Measurements from ENCODE around the gene MUC4. TPM values are rescaled to one million over a fixed set of nuclear protein-coding genes. Genes with fewer than 3 reads are reported as not detected.
"Not testable (repeated sequence)": the region's sequence is repeated elsewhere in the genome, so short reads cannot be mapped to it uniquely, and the experiment has no call there.

Gene MUC4
- total RNA-seq, 1 donor from 2014 or later = 1.1 TPM

DNA sequence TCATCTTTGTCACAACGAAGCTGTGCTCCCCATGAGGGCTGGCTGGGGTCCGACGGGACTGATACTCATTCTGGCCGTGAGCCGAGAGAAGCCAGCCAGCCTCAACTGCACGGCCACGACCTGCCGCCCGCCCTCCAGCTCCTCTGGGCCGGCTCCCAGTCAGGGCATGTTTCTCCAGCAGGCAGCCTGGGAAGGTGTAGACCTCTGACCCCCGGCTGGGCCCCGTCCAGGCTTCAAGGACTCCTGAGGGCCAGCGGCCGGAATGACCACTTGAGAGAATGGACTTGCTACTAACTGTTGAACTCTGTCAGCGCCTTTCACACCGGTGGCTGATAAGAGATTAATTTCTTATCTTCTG, 18.1 kb upstream of the MUC4 start:
- no peaks in the 10 kb centered on the region for H3K27me3 ChIP-seq
- no peaks in the 10 kb centered on the region for H3K9me3 ChIP-seq
- DNase-seq (peak; percentile 80), ATAC-seq (peak; percentile 74)
- no peak overlapping the region for H3K4me3 ChIP-seq
- no peaks in the 10 kb centered on the region for H3K4me1 ChIP-seq
- TF ChIP-seq, protein P1, sequence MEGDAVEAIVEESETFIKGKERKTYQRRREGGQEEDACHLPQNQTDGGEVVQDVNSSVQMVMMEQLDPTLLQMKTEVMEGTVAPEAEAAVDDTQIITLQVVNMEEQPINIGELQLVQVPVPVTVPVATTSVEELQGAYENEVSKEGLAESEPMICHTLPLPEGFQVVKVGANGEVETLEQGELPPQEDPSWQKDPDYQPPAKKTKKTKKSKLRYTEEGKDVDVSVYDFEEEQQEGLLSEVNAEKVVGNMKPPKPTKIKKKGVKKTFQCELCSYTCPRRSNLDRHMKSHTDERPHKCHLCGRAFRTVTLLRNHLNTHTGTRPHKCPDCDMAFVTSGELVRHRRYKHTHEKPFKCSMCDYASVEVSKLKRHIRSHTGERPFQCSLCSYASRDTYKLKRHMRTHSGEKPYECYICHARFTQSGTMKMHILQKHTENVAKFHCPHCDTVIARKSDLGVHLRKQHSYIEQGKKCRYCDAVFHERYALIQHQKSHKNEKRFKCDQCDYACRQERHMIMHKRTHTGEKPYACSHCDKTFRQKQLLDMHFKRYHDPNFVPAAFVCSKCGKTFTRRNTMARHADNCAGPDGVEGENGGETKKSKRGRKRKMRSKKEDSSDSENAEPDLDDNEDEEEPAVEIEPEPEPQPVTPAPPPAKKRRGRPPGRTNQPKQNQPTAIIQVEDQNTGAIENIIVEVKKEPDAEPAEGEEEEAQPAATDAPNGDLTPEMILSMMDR (IDR thresholded peaks at IDR 0.05) = no peak
- H3K36me3 ChIP-seq = no peaks in the 10 kb centered on the region
- intact Hi-C loops (cut with DNase I) = no loop called here
- H3K27ac ChIP-seq = no peak overlapping the region

DNA sequence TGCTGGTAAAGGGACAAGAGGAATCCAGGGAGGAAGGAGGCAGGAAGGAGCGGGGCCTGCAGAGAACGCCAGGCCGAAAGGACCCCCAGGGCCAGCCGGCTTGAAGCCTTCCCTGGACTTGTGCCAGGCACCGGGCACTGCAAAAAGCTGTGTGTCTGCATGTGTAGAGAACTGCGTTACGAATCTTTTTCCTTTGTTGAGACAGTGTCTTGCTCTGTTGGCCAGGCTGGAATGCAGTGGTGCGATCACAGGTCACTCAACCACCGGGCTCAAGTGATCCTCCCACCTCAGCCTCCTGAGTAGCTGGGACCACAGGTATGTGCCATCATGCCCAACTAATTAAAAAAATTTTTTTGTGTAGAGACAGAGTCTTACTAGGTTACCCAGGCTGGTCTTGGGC, 17.0 kb upstream of the MUC4 start:
- H3K27ac ChIP-seq = no peak overlapping the region
- intact Hi-C loops (cut with DNase I) = no loop called here
- H3K4me3 ChIP-seq = no peak overlapping the region
- DNase-seq (no peak), ATAC-seq (no peak)
- H3K4me1 ChIP-seq = no peaks in the 10 kb centered on the region
- no peaks in the 10 kb centered on the region for H3K36me3 ChIP-seq
- TF ChIP-seq, protein P1 (IDR thresholded peaks at IDR 0.05) = no peak
- H3K9me3 ChIP-seq = no peaks in the 10 kb centered on the region
- H3K27me3 ChIP-seq = no peaks in the 10 kb centered on the region

DNA sequence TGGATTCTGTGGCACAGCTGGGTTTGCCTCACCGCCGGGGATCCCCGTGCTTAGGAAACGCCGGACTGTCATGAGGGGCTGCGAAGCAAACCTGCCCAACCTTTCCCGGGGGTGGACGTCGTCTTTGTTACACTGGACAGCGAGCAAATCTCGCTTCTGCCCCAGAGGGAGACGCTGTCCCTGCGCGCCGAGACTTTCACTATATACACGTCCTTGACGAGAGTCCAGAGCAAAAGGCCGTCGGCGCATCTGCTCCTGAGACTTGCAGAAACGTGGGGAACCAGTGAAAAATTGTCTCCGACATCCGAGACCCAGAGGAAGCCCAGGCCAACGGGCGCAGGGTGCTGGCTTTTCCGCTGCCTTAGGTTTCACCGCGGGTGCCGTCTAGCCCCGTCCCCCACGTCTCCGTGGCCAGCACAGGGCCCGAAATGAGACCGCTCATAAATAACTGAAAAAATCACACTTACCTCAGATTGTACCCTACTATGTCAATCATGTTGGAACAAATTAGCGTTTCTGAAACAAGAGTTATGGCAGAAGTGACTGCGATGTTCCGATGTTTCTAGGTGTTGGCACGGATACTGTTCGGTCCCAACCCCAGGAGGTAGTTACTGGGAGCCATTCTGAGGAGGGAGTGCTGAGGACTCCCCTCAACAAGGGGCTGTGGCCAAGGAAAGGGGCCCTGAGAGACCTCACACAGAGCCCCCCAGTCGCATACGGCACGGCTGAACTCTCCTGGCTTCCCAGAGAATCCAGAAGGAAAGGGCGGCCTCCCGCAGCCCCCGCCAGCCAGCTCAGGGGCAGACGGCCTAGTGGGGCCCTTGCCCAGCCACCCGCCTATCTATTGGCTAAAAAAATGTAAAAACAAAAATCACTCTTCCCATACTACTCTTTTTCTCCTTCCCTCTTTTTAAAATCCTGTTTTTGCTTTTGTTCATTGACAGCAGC, 14.4 kb upstream of the MUC4 start:
- DNase-seq (no peak), ATAC-seq (no peak)
- TF ChIP-seq, protein P1 (IDR thresholded peaks at IDR 0.05) = no peak
- no peaks in the 10 kb centered on the region for H3K4me1 ChIP-seq
- H3K4me3 ChIP-seq = no peak overlapping the region
- H3K9me3 ChIP-seq = no peaks in the 10 kb centered on the region
- intact Hi-C loops (cut with DNase I) = no loop called here
- H3K36me3 ChIP-seq = no peaks in the 10 kb centered on the region
- H3K27me3 ChIP-seq = no peaks in the 10 kb centered on the region
- H3K27ac ChIP-seq = no peak overlapping the region

DNA sequence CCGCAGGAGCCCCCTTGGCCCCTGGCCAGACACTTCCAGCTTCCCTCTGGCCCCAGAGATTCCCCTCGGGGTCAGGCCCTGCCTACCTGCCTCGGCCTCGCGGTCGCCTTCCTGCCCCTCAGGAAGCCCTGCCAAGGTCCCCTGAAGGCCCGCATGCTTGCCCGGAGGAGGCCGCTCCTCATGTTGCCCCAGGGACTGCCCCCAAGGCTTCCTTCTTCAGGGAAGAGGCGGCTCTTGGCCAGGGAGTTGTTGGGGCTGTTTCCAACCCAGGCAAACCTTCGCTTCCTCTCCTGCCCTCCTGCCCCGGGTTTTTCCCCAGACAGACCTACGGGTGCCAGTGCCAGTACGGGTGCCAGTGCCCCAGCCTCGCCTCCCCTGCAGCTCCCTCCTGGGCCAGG, 13.5 kb upstream of the MUC4 start:
- intact Hi-C loops (cut with DNase I) = no loop called here
- no peak for DNase-seq
- TF ChIP-seq, protein P1 (IDR thresholded peaks at IDR 0.05) = no peak
- Histone ChIP-seq H3K36me3 (no peaks in the 10 kb centered on the region), H3K27me3 (no peaks in the 10 kb centered on the region), H3K9me3 (no peaks in the 10 kb centered on the region), H3K4me3 (no peak overlapping the region), H3K4me1 (no peaks in the 10 kb centered on the region), H3K27ac (no peak overlapping the region)
- no peak for ATAC-seq

DNA sequence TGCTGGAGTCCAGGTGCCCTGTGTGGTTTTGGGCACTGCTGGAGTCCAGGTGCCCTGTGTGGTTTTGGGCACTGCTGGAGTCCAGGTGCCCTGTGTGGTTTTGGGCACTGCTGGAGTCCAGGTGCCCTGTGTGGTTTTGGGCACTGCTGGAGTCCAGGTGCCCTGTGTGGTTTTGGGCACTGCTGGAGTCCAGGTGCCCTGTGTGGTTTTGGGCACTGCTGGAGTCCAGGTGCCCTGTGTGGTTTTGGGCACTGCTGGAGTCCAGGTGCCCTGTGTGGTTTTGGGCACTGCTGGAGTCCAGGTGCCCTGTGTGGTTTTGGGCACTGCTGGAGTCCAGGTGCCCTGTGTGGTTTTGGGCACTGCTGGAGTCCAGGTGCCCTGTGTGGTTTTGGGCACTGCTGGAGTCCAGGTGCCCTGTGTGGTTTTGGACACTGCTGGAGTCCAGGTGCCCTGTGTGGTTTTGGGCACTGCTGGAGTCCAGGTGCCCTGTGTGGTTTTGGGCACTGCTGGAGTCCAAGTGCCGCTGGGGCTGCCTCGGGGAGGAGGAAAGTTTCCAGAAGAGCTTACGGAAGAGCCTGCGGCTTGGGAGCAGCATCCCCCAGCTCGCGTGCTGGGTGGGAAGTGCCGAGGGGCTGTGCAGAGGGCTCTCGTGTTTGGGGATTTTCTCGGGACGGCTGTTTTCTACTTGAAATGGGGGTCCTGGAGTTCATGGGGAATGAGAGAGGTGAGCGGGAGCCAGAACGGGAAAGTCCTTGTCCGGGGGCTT, 12.9 kb upstream of the MUC4 start:
- intact Hi-C loops (cut with DNase I) = not testable (repeated sequence)

DNA sequence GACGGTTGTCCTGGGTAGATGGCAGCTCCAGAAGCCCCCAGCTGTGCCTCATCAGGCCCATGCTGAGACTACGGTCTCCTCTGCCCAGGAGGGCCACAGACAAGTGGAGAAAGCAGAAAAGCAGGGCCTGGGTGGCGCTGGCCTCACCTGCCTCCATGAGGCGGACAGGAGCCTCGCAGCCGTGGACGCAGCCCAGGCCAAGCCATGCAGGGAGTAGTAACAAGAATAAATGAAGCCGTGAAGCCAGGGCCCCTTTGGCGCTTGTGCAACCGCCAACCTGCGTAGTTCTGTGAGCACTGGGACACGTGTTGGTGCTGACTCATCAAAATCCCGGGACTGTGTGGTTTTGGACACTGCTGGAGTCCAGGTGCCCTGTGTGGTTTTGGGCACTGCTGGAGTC, 12.3 kb upstream of the MUC4 start:
- intact Hi-C loops (cut with DNase I) = no loop called here
- Histone ChIP-seq H3K36me3 (no peaks in the 10 kb centered on the region), H3K4me1 (no peaks in the 10 kb centered on the region), H3K27me3 (no peaks in the 10 kb centered on the region), H3K27ac (peak overlapping the region; percentile 60), H3K9me3 (no peaks in the 10 kb centered on the region), H3K4me3 (no peak overlapping the region)
- TF ChIP-seq, protein P1 (IDR thresholded peaks at IDR 0.05) = no peak
- DNase-seq = peak; percentile 87
- peak; percentile 73 for ATAC-seq

More for the DNA sequence above, 12.9 kb upstream of the MUC4 start:
- not testable (repeated sequence) for H3K36me3 ChIP-seq, ATAC-seq, H3K4me1 ChIP-seq, H3K9me3 ChIP-seq, H3K27ac ChIP-seq, H3K4me3 ChIP-seq, DNase-seq, H3K27me3 ChIP-seq
